ENCODE results near the gene YARS2.

DNA sequence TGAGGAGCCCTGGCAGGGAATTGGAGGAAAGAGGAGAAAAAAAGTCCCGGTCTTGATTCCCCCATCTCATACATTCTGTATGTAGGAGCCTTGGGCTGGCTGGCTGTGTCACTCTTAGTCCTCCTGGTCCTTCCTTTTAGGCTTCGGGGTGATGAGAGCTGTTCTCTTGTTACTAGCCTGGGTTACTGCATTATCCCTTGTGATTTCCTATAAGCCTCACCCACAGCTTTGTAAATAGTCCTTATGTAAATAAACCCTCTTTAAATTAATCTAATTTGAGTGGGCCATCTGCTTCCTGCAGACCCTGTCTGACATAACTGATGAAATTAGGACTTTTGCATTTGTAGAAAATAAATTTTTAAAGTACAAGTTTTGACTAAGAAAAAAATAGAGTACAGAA, 57.4 kb downstream of the YARS2 start:
- TF ChIP-seq CTCF (IDR thresholded peaks at IDR 0.05; ENCODE audit: low read length) (no peak), EZH2 (IDR thresholded peaks at IDR 0.05; ENCODE audit: borderline replicate concordance, low read length) (no peak)

Measured in OCI-LY1 (cell line).